ENCODE results near the gene TLE1. TPM values are rescaled to one million over a fixed set of nuclear protein-coding genes. Genes with fewer than 3 reads are reported as not detected.
"Not testable (repeated sequence)": the region's sequence is repeated elsewhere in the genome, so short reads cannot be mapped to it uniquely, and the experiment has no call there.

Gene TLE1
- total RNA-seq, 1 experiment from 2014 or later = 21.9 TPM

- ChIA-PET POLR2A (no interaction called here), CTCF (no interaction called here)
- Mint-ChIP-seq H3K27ac (ENCODE audit: low read depth, unreplicated experiment) (no peak overlapping the region), H3K9me3 (ENCODE audit: unreplicated experiment) (no peaks in the 10 kb centered on the region), H3K27me3 (ENCODE audit: insufficient read depth, unreplicated experiment) (no peaks in the 10 kb centered on the region), H3K4me1 (ENCODE audit: insufficient read depth, unreplicated experiment) (no peaks in the 10 kb centered on the region), H3K36me3 (ENCODE audit: insufficient read depth, unreplicated experiment) (peaks cover 78% of the 10 kb centered on the region), H3K4me3 (ENCODE audit: unreplicated experiment) (no peak overlapping the region)
- intact Hi-C loops (cut with micrococcal nuclease) = no loop called here
- no TSS peak for BruUV-seq (replicated peaks)
- no peak for TF ChIP-seq CTCF (IDR thresholded peaks at IDR 0.05; ENCODE audit: unreplicated experiment)
- DNase-seq (ENCODE audit: unreplicated experiment) = no peak
These were observed 78.6 kb downstream of the TLE1 start for GRCh38 chr9:81610740-81611107.

- BruUV-seq (replicated peaks) = no TSS peak
- intact Hi-C loops (cut with micrococcal nuclease) = no loop called here
- peaks cover 81% of the 10 kb centered on the region for H3K36me3 Mint-ChIP-seq (ENCODE audit: insufficient read depth, unreplicated experiment)
- H3K27ac Mint-ChIP-seq (ENCODE audit: low read depth, unreplicated experiment) = no peak overlapping the region
- CTCF ChIA-PET = no interaction called here
- no peak overlapping the region for H3K4me3 Mint-ChIP-seq (ENCODE audit: unreplicated experiment)
- H3K27me3 Mint-ChIP-seq (ENCODE audit: insufficient read depth, unreplicated experiment) = no peaks in the 10 kb centered on the region
- H3K9me3 Mint-ChIP-seq (ENCODE audit: unreplicated experiment) = no peaks in the 10 kb centered on the region
- no peaks in the 10 kb centered on the region for H3K4me1 Mint-ChIP-seq (ENCODE audit: insufficient read depth, unreplicated experiment)
- POLR2A ChIA-PET = no interaction called here
- TF ChIP-seq CTCF (IDR thresholded peaks at IDR 0.05; ENCODE audit: unreplicated experiment) = no peak
- no peak for DNase-seq (ENCODE audit: unreplicated experiment)
These were observed 79.3 kb downstream of the TLE1 start for GRCh38 chr9:81609782-81610739.

- H3K27me3 Mint-ChIP-seq (ENCODE audit: insufficient read depth, unreplicated experiment) = no peaks in the 10 kb centered on the region
- intact Hi-C loops (cut with micrococcal nuclease) = no loop called here
- ChIA-PET POLR2A (interaction anchor here (0.7 kb wide), 1 partner anchor 1454 kb away, joined by 3 read pairs; the partner anchor contains the start of gene RASEF), CTCF (interaction anchor here (0.6 to 1.4 kb wide), 4 partner anchors 13 to 437 kb away, joined by 3 read pairs; no protein-coding TSS in a partner anchor)
- H3K27ac Mint-ChIP-seq (ENCODE audit: low read depth, unreplicated experiment) = no peak overlapping the region
- TF ChIP-seq CTCF (IDR thresholded peaks at IDR 0.05; ENCODE audit: unreplicated experiment) = no peak
- DNase-seq (ENCODE audit: unreplicated experiment) = no peak
- no peaks in the 10 kb centered on the region for H3K4me1 Mint-ChIP-seq (ENCODE audit: insufficient read depth, unreplicated experiment)
- peaks cover 64% of the 10 kb centered on the region for H3K36me3 Mint-ChIP-seq (ENCODE audit: insufficient read depth, unreplicated experiment)
- H3K9me3 Mint-ChIP-seq (ENCODE audit: unreplicated experiment) = no peaks in the 10 kb centered on the region
- no peak overlapping the region for H3K4me3 Mint-ChIP-seq (ENCODE audit: unreplicated experiment)
- no TSS peak for BruUV-seq (replicated peaks)
These were observed 81.1 kb downstream of the TLE1 start for GRCh38 chr9:81608289-81608657.

- no peaks in the 10 kb centered on the region for H3K4me1 Mint-ChIP-seq (ENCODE audit: insufficient read depth, unreplicated experiment)
- H3K27me3 Mint-ChIP-seq (ENCODE audit: insufficient read depth, unreplicated experiment) = no peaks in the 10 kb centered on the region
- peaks cover 59% of the 10 kb centered on the region for H3K36me3 Mint-ChIP-seq (ENCODE audit: insufficient read depth, unreplicated experiment)
- intact Hi-C loops (cut with micrococcal nuclease) = no loop called here
- CTCF ChIA-PET = interaction anchor here (1.0 to 1.4 kb wide), 2 partner anchors 13 to 85 kb away, joined by 3 read pairs; no protein-coding TSS in a partner anchor
- no peak for TF ChIP-seq CTCF (IDR thresholded peaks at IDR 0.05; ENCODE audit: unreplicated experiment)
- H3K4me3 Mint-ChIP-seq (ENCODE audit: unreplicated experiment) = no peak overlapping the region
- POLR2A ChIA-PET = interaction anchor here (0.7 kb wide), 1 partner anchor 1455 kb away, joined by 3 read pairs; the partner anchor contains the start of gene RASEF
- no peak overlapping the region for H3K27ac Mint-ChIP-seq (ENCODE audit: low read depth, unreplicated experiment)
- DNase-seq (ENCODE audit: unreplicated experiment) = no peak
- no peaks in the 10 kb centered on the region for H3K9me3 Mint-ChIP-seq (ENCODE audit: unreplicated experiment)
- no TSS peak for BruUV-seq (replicated peaks)
These were observed 81.6 kb downstream of the TLE1 start for GRCh38 chr9:81607593-81608288.

- intact Hi-C loops (cut with micrococcal nuclease); CTCF ChIA-PET; POLR2A ChIA-PET; H3K4me1 Mint-ChIP-seq (ENCODE audit: insufficient read depth, unreplicated experiment); H3K9me3 Mint-ChIP-seq (ENCODE audit: unreplicated experiment); H3K27me3 Mint-ChIP-seq (ENCODE audit: insufficient read depth, unreplicated experiment); DNase-seq (ENCODE audit: unreplicated experiment); H3K4me3 Mint-ChIP-seq (ENCODE audit: unreplicated experiment); H3K27ac Mint-ChIP-seq (ENCODE audit: low read depth, unreplicated experiment); BruUV-seq (replicated peaks): not testable (repeated sequence)
- H3K36me3 Mint-ChIP-seq (ENCODE audit: insufficient read depth, unreplicated experiment) = peaks cover 54% of the 10 kb centered on the region
These were observed 83.1 kb downstream of the TLE1 start for GRCh38 chr9:81606261-81606660.

Data from MCF 10A (cell line).